Prostate gland (tissue), 2 donors: ENCODE results near the gene UNC119B. TPM values are rescaled to one million over a fixed set of nuclear protein-coding genes. Genes with fewer than 3 reads are reported as not detected.

ENCODE experiments used
- DNase-seq: peaks from one replicate; pipeline ENCODE4 v3.0.0-alpha.2; 2019; ENCODE audit warnings: low spot score
- H3K27ac ChIP-seq, 2 donors: fragments of 200-600 bp; sonication (generic); 2 replicates each; pipeline ENCODE4 v1.5.1; 2017 to 2019
- H3K27me3 ChIP-seq: fragments of 200-600 bp; sonication (generic); replicated peaks from 2 replicates; pipeline ENCODE4 v1.5.1; 2019; ENCODE audit not compliant: insufficient read depth
- H3K36me3 ChIP-seq, 2 donors: fragments of 200-600 bp; sonication (generic); 1 replicate in 1 of 2; 2 replicates in 1 of 2; pipeline versions ENCODE4 v1.5.1 to v1.8.1; 2017 to 2019
- H3K4me1 ChIP-seq: fragments of 200-600 bp; sonication (generic); replicated peaks from 2 replicates; pipeline ENCODE4 v1.5.1; 2019
- H3K4me3 ChIP-seq, 2 donors: fragments of 200-600 bp; sonication (generic); 2 replicates each; pipeline ENCODE4 v1.5.1; 2017 to 2019
- H3K9me3 ChIP-seq: fragments of 200-600 bp; sonication (generic); 2 replicates; pipeline ENCODE4 v1.5.1; 2017
- CTCF ChIP-seq, 4 experiments: fragments of 200-600 bp in 2 of 4; fragments of 450-650 bp in 2 of 4; sonication (generic) in 2 of 4; IDR thresholded peaks; 1 replicate in 3 of 4; 2 replicates in 1 of 4; pipeline ENCODE4 v1.5.1; 2016 to 2019; ENCODE audit warnings: antibody characterized with exemption in 4 of 4, mild to moderate bottlenecking in 2 of 4, moderate library complexity in 2 of 4
- POLR2A ChIP-seq: fragments of 450-650 bp; IDR thresholded peaks from one replicate; pipeline ENCODE4 v1.6.1; 2016; ENCODE audit warnings: antibody characterized with exemption, mild to moderate bottlenecking
- POLR2AphosphoS5 ChIP-seq: sonication (generic); formaldehyde crosslinking; IDR thresholded peaks from one replicate; pipeline ENCODE4 v1.6.1; 2017; ENCODE audit warnings: antibody characterized with exemption
- WGBS: methylation state at CpG from one replicate; pipeline ENCODE4 v1.1.5; 2018; 5-methylcytosine and 5-hydroxymethylcytosine counted together
- intact Hi-C: fragments of 100-400 bp; cut with DNase I; formaldehyde crosslinking; loops from one replicate; pipeline ENCODE4 v1.14.2; 2022
- total RNA-seq, 2 donors: library from RNA; depleted of rRNA; stranded (reverse); fragments of >200 nt; gene quantifications; one replicate each; pipeline ENCODE4 v1.1.0, GENCODE V29; 2016

UNC119B gene
- total RNA-seq, 2 donors from 2014 or later: 26.0 to 41.9 TPM

GRCh38 chr12:120721866-120722265, 11.6 kb downstream of the UNC119B start:
- Histone ChIP-seq H3K9me3 (no peaks in the 10 kb centered on the region), H3K27ac (no peak overlapping the region), H3K27me3 (no peaks in the 10 kb centered on the region), H3K36me3 (peaks cover 12 to 21% of the 10 kb centered on the region in 2 donors), H3K4me1 (no peaks in the 10 kb centered on the region), H3K4me3 (no peak overlapping the region)
- WGBS: 95% methylated on average over 3 of the region's 3 CpGs
- TF ChIP-seq CTCF (IDR thresholded peaks at IDR 0.05) (no peak), POLR2AphosphoS5 (no peak), POLR2A (no peak)
- DNase-seq: no peak
- intact Hi-C loops: loop anchor here (10.0 kb wide), 1 partner anchor 183 kb away; the partner anchor contains the start of gene SPPL3

GRCh38 chr12:120722784-120723183, 12.5 kb downstream of the UNC119B start:
- no peaks in the 10 kb centered on the region for H3K9me3 ChIP-seq
- DNase-seq: no peak
- intact Hi-C loops: loop anchor here (10.0 kb wide), 1 partner anchor 182 kb away; the partner anchor contains the start of gene SPPL3
- no peaks in the 10 kb centered on the region for H3K27me3 ChIP-seq
- no peak overlapping the region for H3K27ac ChIP-seq
- H3K4me1 ChIP-seq: no peaks in the 10 kb centered on the region
- WGBS: 91% methylated on average over 2 of the region's 2 CpGs
- TF ChIP-seq POLR2AphosphoS5 (no peak), POLR2A (no peak), CTCF (IDR thresholded peaks at IDR 0.05) (no peak)
- no peak overlapping the region for H3K4me3 ChIP-seq
- peaks cover 8 to 17% of the 10 kb centered on the region in 2 donors for H3K36me3 ChIP-seq

- TF ChIP-seq POLR2A (no peak), CTCF (IDR thresholded peaks at IDR 0.05) (no peak), POLR2AphosphoS5 (no peak)
- intact Hi-C loops: loop anchor here (5.0 to 10.0 kb wide), 2 partner anchors 180 to 248 kb away; partner anchors contain the start of gene SPPL3
- Histone ChIP-seq H3K4me3 (no peak overlapping the region), H3K36me3 (peaks cover 7% of the 10 kb centered on the region in 2 donors), H3K4me1 (no peaks in the 10 kb centered on the region), H3K27ac (no peak overlapping the region), H3K27me3 (no peaks in the 10 kb centered on the region), H3K9me3 (no peaks in the 10 kb centered on the region)
- DNase-seq: no peak
- 69% methylated on average over 5 of the region's 5 CpGs for WGBS
Observed at GRCh38 chr12:120724720-120725119, 14.5 kb downstream of the UNC119B start.

- Histone ChIP-seq H3K4me1 (no peaks in the 10 kb centered on the region), H3K27ac (peak overlapping the region; percentile 51 to 74), H3K27me3 (no peaks in the 10 kb centered on the region), H3K36me3 (peaks cover 4 to 7% of the 10 kb centered on the region in 2 donors), H3K9me3 (no peaks in the 10 kb centered on the region), H3K4me3 (peak overlapping the region; percentile 66 to 78)
- no peak for TF ChIP-seq POLR2AphosphoS5
- intact Hi-C loops: loop anchor here (5.0 to 10.0 kb wide), 2 partner anchors 180 to 247 kb away; partner anchors contain the start of gene SPPL3
- WGBS: 15% methylated on average over 14 of the region's 14 CpGs
- DNase-seq: no peak
Observed at GRCh38 chr12:120725151-120725658, 14.9 kb downstream of the UNC119B start.

- intact Hi-C loops: loop anchor here (5.0 to 10.0 kb wide), 2 partner anchors 179 to 246 kb away; partner anchors contain the start of gene SPPL3
- 13% methylated on average over 45 of the region's 66 CpGs for WGBS
- Histone ChIP-seq H3K36me3 (peaks cover 4 to 7% of the 10 kb centered on the region in 2 donors), H3K27ac (peak within 1 kb of the TSS; percentile 51 to 74), H3K4me3 (peak within 1 kb of the TSS; percentile 66 to 78), H3K4me1 (no peaks in the 10 kb centered on the region), H3K9me3 (no peaks in the 10 kb centered on the region), H3K27me3 (no peaks in the 10 kb centered on the region)
- DNase-seq: peak; percentile 88
- TF ChIP-seq POLR2A (peak; percentile 88), POLR2AphosphoS5 (peak; percentile 72), CTCF (IDR thresholded peaks at IDR 0.05) (peak in 1 of 4 experiments; percentile 29)
Observed at GRCh38 chr12:120725659-120726509, 15.6 kb downstream of the UNC119B start, which contains the start of gene ACADS. Gene ACADS, plus strand, starts transcription at chr12:120725826. Its CDS starts 60 bp downstream, at chr12:120725886.
